Stomach (tissue), 9 donors: ENCODE data around the gene CEACAM1. TPM values are rescaled to one million over a fixed set of nuclear protein-coding genes. Genes with fewer than 3 reads are reported as not detected.
A peak's percentile ranks its signal among the peaks of the same experiment; 100 is the strongest.
"Not testable (repeated sequence)": the region's sequence is repeated elsewhere in the genome, so short reads cannot be mapped to it uniquely, and the experiment has no call there.

Source experiments
- DNase-seq, 2 donors: peaks; one replicate each; pipeline versions ENCODE4 v3.0.0 to v3.0.0-alpha.2; 2013 to 2019
- H3K27ac ChIP-seq, 5 donors: fragments of 200-600 bp in 4 of 5; sonication (generic) in 4 of 5; one replicate each; pipeline ENCODE4 v1.5.1; 2013 to 2019; ENCODE audit warnings: mild to moderate bottlenecking in 1 of 5, moderate library complexity in 1 of 5
- H3K27me3 ChIP-seq, 3 donors: fragments of 200-600 bp; sonication (generic); one replicate each; pipeline ENCODE4 v1.5.1; 2017 to 2019; ENCODE audit warnings: mixed run types in 1 of 3
- H3K36me3 ChIP-seq, 4 donors: fragments of 200-600 bp; sonication (generic); 1 replicate in 3 of 4; 2 replicates in 1 of 4; pipeline ENCODE4 v1.5.1; 2016 to 2019
- H3K4me1 ChIP-seq, 4 donors: fragments of 200-600 bp; sonication (generic); one replicate each; pipeline ENCODE4 v1.5.1; 2016 to 2019
- H3K4me3 ChIP-seq, 4 donors: fragments of 200-600 bp; sonication (generic) in 3 of 4; one replicate each; pipeline ENCODE4 v1.5.1; 2016 to 2019; ENCODE audit warnings: mild to moderate bottlenecking in 1 of 4
- H3K9me3 ChIP-seq, 4 donors: fragments of 200-600 bp; sonication (generic); one replicate each; pipeline ENCODE4 v1.5.1; 2016 to 2019
- CTCF ChIP-seq, 7 experiments: fragments of 450-650 bp in 4 of 7; fragments of 200-600 bp in 3 of 7; sonication (generic) in 3 of 7; IDR thresholded peaks; one replicate each; pipeline ENCODE4 v1.5.1; 2016 to 2019; ENCODE audit warnings: antibody characterized with exemption in 7 of 7, control low read depth in 2 of 7, mild to moderate bottlenecking in 1 of 7
- EP300 ChIP-seq: sonication (generic); formaldehyde crosslinking; IDR thresholded peaks from one replicate; pipeline ENCODE4 v1.6.1; 2017; ENCODE audit warnings: antibody characterized with exemption
- POLR2A ChIP-seq, 4 donors: fragments of 450-650 bp; IDR thresholded peaks; one replicate each; pipeline ENCODE4 v1.6.1; 2016; ENCODE audit warnings: antibody characterized with exemption in 4 of 4, control low read depth in 2 of 4, mild to moderate bottlenecking in 1 of 4, moderate library complexity in 1 of 4
- POLR2AphosphoS5 ChIP-seq, 3 donors: sonication (generic); formaldehyde crosslinking; IDR thresholded peaks; one replicate each; pipeline ENCODE4 v1.6.1; 2016; ENCODE audit warnings: antibody characterized with exemption in 3 of 3
- WGBS, 5 donors: extraction: QIAGEN DNeasy Blood & Tissue Kit in 3 of 5; methylation state at CpG; one replicate each; pipeline versions ENCODE4 v1.1.5 to v1.1.7; 2013 to 2018; 5-methylcytosine and 5-hydroxymethylcytosine counted together
- intact Hi-C: fragments of 100-400 bp; cut with DNase I; formaldehyde crosslinking; loops from one replicate; pipeline ENCODE4 v1.15.1; 2023; ENCODE audit warnings: low total_unique reads
- polyA plus RNA-seq, 3 donors: library from polyadenylated mRNA; stranded (reverse); fragments of 200-250 nt; gene quantifications; one replicate each; pipeline ENCODE4 v1.2.3, GENCODE V29; 2013
- total RNA-seq, 5 donors: library from RNA; depleted of rRNA; stranded (reverse); fragments of >200 nt; gene quantifications; one replicate each; pipeline versions ENCODE4 v1.1.0 to v1.2.3, GENCODE V29; 2014 to 2016
- donor health status: healthy with polysubstance abuse.
- donor health status: Bipolar disorder and iron deficiency.
- donor health status: healthy.

Gene CEACAM1
- total and polyA plus RNA-seq, 8 donors = 0.45 to 99.2 (median 4.1) TPM

GRCh38 chr19:42501733-42502132 lies 26.5 kb downstream of the CEACAM1 start:
- peaks cover 0 to 22% (median 17%) of the 10 kb centered on the region in 4 donors for H3K4me1 ChIP-seq
- WGBS, 5 donors = 69 to 82% (median 72%) methylated on average over 1 of the region's 1 CpG
- no peaks in the 10 kb centered on the region for H3K36me3 ChIP-seq
- no peak for DNase-seq
- H3K9me3 ChIP-seq = no peaks in the 10 kb centered on the region
- TF ChIP-seq POLR2AphosphoS5 (IDR thresholded peaks at IDR 0.05) (no peak), CTCF (IDR thresholded peaks at IDR 0.05) (no peak), EP300 (no peak), POLR2A (IDR thresholded peaks at IDR 0.05) (no peak)
- H3K27me3 ChIP-seq = no peaks in the 10 kb centered on the region
- no peak overlapping the region for H3K27ac ChIP-seq
- intact Hi-C loops = no loop called here
- H3K4me3 ChIP-seq = no peak overlapping the region

GRCh38 chr19:42501243-42501642 lies 27.0 kb downstream of the CEACAM1 start:
- H3K9me3 ChIP-seq, DNase-seq, intact Hi-C loops, H3K27ac ChIP-seq, H3K4me3 ChIP-seq, H3K27me3 ChIP-seq, H3K36me3 ChIP-seq: not testable (repeated sequence)
- H3K4me1 ChIP-seq = peaks cover 0 to 22% (median 17%) of the 10 kb centered on the region in 4 donors
- 94 to 97% (median 94%) methylated on average over 3 of the region's 3 CpGs for WGBS, 5 donors

GRCh38 chr19:42498169-42498757 lies 30.0 kb downstream of the CEACAM1 start:
- no peak for DNase-seq
- H3K9me3 ChIP-seq = no peaks in the 10 kb centered on the region
- no peak overlapping the region for H3K4me3 ChIP-seq
- no peaks in the 10 kb centered on the region for H3K27me3 ChIP-seq
- WGBS, 5 donors = 44 to 59% (median 46%) methylated on average over 3 of the region's 3 CpGs
- TF ChIP-seq EP300 = no peak
- TF ChIP-seq CTCF (IDR thresholded peaks at IDR 0.05) = no peak
- no peak for TF ChIP-seq POLR2AphosphoS5 (IDR thresholded peaks at IDR 0.05)
- TF ChIP-seq POLR2A (IDR thresholded peaks at IDR 0.05) = no peak
- peak overlapping the region; percentile 31 to 84 (median 66) for H3K27ac ChIP-seq
- no peaks in the 10 kb centered on the region for H3K36me3 ChIP-seq
- intact Hi-C loops = no loop called here
- peaks cover 0 to 22% (median 17%) of the 10 kb centered on the region in 4 donors for H3K4me1 ChIP-seq

GRCh38 chr19:42497492-42498168 lies 30.7 kb downstream of the CEACAM1 start:
- Histone ChIP-seq H3K36me3 (no peaks in the 10 kb centered on the region), H3K4me1 (peaks cover 0 to 22% (median 17%) of the 10 kb centered on the region in 4 donors), H3K4me3 (no peak overlapping the region), H3K27me3 (no peaks in the 10 kb centered on the region), H3K9me3 (no peaks in the 10 kb centered on the region), H3K27ac (peak overlapping the region in 4 of 5 donors; percentile 34 to 84 (median 67))
- WGBS, 5 donors = 26 to 55% (median 29%) methylated on average over 3 of the region's 3 CpGs
- intact Hi-C loops = no loop called here
- no peak for TF ChIP-seq CTCF (IDR thresholded peaks at IDR 0.05)
- TF ChIP-seq EP300 = no peak
- no peak for TF ChIP-seq POLR2AphosphoS5 (IDR thresholded peaks at IDR 0.05)
- TF ChIP-seq POLR2A (IDR thresholded peaks at IDR 0.05) = no peak
- DNase-seq = peak; percentile 60 to 77
